ENCODE measurements around the gene IFIH1.

DNA sequence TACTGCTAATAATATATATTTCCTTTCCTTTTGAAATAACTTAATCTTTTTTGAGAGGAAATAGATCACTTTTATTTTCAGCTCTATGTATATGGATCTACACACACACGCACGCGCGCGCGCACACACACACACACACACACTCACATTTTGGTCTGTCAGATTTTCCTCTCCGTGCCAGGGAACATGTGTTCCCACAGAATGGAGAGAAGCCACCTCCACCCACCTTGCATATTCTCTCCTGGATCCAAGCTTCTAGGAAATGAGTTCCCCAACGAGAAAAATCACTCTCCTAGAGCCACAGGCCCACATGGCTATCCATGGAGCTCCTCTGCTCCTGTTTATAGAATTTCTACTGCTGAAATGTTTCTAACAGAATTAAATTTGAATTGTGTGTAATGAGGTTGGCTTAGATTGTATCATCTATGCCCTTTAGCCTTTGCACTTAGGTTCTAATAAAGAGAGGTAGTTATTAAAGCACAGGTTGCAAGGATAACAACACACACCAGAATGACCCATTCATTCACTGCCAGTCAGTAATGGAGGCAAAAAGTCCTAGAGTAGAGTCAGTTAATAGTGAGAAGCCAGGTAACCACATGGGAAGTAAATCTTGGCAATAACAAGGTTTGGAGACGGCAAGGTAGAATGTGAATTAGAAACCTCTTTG, 19.7 kb downstream of the IFIH1 start:
- TF ChIP-seq, protein P1, sequence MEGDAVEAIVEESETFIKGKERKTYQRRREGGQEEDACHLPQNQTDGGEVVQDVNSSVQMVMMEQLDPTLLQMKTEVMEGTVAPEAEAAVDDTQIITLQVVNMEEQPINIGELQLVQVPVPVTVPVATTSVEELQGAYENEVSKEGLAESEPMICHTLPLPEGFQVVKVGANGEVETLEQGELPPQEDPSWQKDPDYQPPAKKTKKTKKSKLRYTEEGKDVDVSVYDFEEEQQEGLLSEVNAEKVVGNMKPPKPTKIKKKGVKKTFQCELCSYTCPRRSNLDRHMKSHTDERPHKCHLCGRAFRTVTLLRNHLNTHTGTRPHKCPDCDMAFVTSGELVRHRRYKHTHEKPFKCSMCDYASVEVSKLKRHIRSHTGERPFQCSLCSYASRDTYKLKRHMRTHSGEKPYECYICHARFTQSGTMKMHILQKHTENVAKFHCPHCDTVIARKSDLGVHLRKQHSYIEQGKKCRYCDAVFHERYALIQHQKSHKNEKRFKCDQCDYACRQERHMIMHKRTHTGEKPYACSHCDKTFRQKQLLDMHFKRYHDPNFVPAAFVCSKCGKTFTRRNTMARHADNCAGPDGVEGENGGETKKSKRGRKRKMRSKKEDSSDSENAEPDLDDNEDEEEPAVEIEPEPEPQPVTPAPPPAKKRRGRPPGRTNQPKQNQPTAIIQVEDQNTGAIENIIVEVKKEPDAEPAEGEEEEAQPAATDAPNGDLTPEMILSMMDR (IDR thresholded peaks at IDR 0.05; ENCODE audit: extremely low read depth in 1 of 2, insufficient read depth in 1 of 2, low read depth in 1 of 2, low read length in 2 of 2) = no peak
- TF ChIP-seq, protein P2, sequence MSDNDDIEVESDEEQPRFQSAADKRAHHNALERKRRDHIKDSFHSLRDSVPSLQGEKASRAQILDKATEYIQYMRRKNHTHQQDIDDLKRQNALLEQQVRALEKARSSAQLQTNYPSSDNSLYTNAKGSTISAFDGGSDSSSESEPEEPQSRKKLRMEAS (IDR thresholded peaks at IDR 0.05; ENCODE audit: insufficient read depth, insufficient read length) = no peak
- no peak for TF ChIP-seq FOS (IDR thresholded peaks at IDR 0.05; ENCODE audit: borderline replicate concordance, insufficient read depth, low read length)
- TF ChIP-seq POLR2AphosphoS5 (IDR thresholded peaks at IDR 0.05; ENCODE audit: insufficient read depth, low read depth, low read length) = no peak
- TF ChIP-seq POLR2A (IDR thresholded peaks at IDR 0.05; ENCODE audit: low read depth, low read length) = no peak
- TF ChIP-seq EZH2 (IDR thresholded peaks at IDR 0.05; ENCODE audit: borderline replicate concordance, low read depth, low read length, severe bottlenecking) = no peak
- TF ChIP-seq JUN (IDR thresholded peaks at IDR 0.05; ENCODE audit: borderline replicate concordance, insufficient read depth, insufficient read length, low read depth) = no peak

Measured in endothelial cell of umbilical vein (primary cell).